ENCODE results near the gene PDE4C.

DNA sequence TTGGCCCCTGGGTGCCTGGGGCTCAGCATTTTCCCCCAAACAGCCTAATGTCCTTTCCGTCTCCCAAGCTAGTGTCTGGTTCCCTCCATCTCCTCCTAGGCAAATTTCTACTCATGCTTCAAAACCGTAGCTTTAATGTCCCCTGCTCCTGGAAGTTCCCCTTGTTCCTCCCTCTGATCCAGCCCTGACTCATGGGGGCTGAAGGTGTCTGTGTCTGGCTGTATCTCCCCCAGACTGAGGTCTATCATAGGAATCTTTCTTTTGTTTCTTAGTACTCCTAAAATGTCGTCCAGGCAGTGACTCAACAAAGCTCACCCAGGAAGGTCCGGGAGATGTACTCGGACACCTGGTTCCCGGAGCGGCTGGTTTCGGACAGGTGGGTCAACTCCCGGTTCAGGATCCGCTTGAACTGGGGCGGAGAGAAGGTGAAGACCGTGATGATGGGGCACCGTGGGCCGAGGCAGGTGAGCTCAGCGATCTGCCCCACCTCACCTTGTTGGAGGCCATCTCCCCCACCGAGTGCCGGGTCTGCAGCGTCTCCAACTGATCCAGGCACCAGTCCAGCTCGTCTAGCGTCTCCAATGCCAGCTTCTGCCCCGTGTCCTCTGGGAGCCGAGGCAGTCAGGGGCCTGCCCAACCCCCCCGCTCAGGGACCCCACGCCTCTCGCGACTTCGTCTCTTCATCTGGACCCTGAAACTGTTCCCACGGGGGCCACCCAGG, 6.2 kb downstream of the PDE4C start:
- TF ChIP-seq, protein P1, sequence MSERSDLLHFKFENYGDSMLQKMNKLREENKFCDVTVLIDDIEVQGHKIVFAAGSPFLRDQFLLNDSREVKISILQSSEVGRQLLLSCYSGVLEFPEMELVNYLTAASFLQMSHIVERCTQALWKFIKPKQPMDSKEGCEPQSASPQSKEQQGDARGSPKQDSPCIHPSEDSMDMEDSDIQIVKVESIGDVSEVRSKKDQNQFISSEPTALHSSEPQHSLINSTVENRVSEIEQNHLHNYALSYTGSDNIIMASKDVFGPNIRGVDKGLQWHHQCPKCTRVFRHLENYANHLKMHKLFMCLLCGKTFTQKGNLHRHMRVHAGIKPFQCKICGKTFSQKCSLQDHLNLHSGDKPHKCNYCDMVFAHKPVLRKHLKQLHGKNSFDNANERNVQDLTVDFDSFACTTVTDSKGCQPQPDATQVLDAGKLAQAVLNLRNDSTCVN (tag by site-specific recombination; optimal IDR thresholded peaks at IDR 0.05), result no peak
- TF ChIP-seq ZBTB21 (tag by site-specific recombination; IDR thresholded peaks at IDR 0.05), result no peak
- TF ChIP-seq ZNF24 (tag by site-specific recombination; IDR thresholded peaks at IDR 0.05), result no peak
- TF ChIP-seq ZNF449 (tag by site-specific recombination; IDR thresholded peaks at IDR 0.05), result no peak
- no peak for TF ChIP-seq ZNF433 (tag by site-specific recombination; IDR thresholded peaks at IDR 0.05; ENCODE audit: low read depth)
- TF ChIP-seq, protein P2, sequence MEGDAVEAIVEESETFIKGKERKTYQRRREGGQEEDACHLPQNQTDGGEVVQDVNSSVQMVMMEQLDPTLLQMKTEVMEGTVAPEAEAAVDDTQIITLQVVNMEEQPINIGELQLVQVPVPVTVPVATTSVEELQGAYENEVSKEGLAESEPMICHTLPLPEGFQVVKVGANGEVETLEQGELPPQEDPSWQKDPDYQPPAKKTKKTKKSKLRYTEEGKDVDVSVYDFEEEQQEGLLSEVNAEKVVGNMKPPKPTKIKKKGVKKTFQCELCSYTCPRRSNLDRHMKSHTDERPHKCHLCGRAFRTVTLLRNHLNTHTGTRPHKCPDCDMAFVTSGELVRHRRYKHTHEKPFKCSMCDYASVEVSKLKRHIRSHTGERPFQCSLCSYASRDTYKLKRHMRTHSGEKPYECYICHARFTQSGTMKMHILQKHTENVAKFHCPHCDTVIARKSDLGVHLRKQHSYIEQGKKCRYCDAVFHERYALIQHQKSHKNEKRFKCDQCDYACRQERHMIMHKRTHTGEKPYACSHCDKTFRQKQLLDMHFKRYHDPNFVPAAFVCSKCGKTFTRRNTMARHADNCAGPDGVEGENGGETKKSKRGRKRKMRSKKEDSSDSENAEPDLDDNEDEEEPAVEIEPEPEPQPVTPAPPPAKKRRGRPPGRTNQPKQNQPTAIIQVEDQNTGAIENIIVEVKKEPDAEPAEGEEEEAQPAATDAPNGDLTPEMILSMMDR (tag by site-specific recombination; IDR thresholded peaks at IDR 0.05), result no peak
- TF ChIP-seq ZNF302 (tag by site-specific recombination; IDR thresholded peaks at IDR 0.05; ENCODE audit: low read depth), result no peak
- TF ChIP-seq, protein P3, sequence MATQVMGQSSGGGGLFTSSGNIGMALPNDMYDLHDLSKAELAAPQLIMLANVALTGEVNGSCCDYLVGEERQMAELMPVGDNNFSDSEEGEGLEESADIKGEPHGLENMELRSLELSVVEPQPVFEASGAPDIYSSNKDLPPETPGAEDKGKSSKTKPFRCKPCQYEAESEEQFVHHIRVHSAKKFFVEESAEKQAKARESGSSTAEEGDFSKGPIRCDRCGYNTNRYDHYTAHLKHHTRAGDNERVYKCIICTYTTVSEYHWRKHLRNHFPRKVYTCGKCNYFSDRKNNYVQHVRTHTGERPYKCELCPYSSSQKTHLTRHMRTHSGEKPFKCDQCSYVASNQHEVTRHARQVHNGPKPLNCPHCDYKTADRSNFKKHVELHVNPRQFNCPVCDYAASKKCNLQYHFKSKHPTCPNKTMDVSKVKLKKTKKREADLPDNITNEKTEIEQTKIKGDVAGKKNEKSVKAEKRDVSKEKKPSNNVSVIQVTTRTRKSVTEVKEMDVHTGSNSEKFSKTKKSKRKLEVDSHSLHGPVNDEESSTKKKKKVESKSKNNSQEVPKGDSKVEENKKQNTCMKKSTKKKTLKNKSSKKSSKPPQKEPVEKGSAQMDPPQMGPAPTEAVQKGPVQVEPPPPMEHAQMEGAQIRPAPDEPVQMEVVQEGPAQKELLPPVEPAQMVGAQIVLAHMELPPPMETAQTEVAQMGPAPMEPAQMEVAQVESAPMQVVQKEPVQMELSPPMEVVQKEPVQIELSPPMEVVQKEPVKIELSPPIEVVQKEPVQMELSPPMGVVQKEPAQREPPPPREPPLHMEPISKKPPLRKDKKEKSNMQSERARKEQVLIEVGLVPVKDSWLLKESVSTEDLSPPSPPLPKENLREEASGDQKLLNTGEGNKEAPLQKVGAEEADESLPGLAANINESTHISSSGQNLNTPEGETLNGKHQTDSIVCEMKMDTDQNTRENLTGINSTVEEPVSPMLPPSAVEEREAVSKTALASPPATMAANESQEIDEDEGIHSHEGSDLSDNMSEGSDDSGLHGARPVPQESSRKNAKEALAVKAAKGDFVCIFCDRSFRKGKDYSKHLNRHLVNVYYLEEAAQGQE (tag by site-specific recombination; IDR thresholded peaks at IDR 0.05), result no peak
- TF ChIP-seq ZNF23 (tag by site-specific recombination; IDR thresholded peaks at IDR 0.05; ENCODE audit: borderline replicate concordance), result no peak
- TF ChIP-seq WT1 (tag by site-specific recombination; IDR thresholded peaks at IDR 0.05), result no peak
- TF ChIP-seq ZXDB (tag by site-specific recombination; IDR thresholded peaks at IDR 0.05), result no peak
- TF ChIP-seq ZNF274 (IDR thresholded peaks at IDR 0.05; ENCODE audit: low read length), result no peak
- TF ChIP-seq ZNF274 (tag by site-specific recombination; IDR thresholded peaks at IDR 0.05; ENCODE audit: borderline replicate concordance), result no peak

Measured in HEK293 (cell line).